ENCODE measurements around the gene CHD6. TPM values are rescaled to one million over a fixed set of nuclear protein-coding genes. Genes with fewer than 3 reads are reported as not detected.

CHD6 gene
- total and polyA plus RNA-seq, 2 of the 13 experiments (the other 11 are each of a cell fraction or from before 2014, with no cell fraction given), result 14.4 to 52.0 TPM

GRCh38 chr20:41594514-41595322 is 23.5 kb downstream of the CHD6 start (continued):
- TF ChIP-seq SOX6 (IDR thresholded peaks at IDR 0.05) (no peak), SOX6 (CRISPR knock-in tag; IDR thresholded peaks at IDR 0.05) (peak; percentile 100), ARID5B (CRISPR knock-in tag; IDR thresholded peaks at IDR 0.05) (peak; percentile 97), HDAC6 (IDR thresholded peaks at IDR 0.05; ENCODE audit: low read depth, low read length) (no peak), ZNF784 (CRISPR knock-in tag; IDR thresholded peaks at IDR 0.05; ENCODE audit: borderline replicate concordance) (peak; percentile 72; the same call in 1 of the 2 replicates), KDM5B (CRISPR knock-in tag; IDR thresholded peaks at IDR 0.05; ENCODE audit: borderline replicate concordance) (no peak), TEF (CRISPR knock-in tag; IDR thresholded peaks at IDR 0.05) (no peak), BRCA1 (CRISPR knock-in tag; IDR thresholded peaks at IDR 0.05) (no peak), ZNF792 (CRISPR knock-in tag; IDR thresholded peaks at IDR 0.05) (peak; percentile 75; the same call in 1 of the 2 replicates), KDM5A (IDR thresholded peaks at IDR 0.05; ENCODE audit: borderline replicate concordance, low read length) (no peak), ZFP82 (CRISPR knock-in tag; IDR thresholded peaks at IDR 0.05; ENCODE audit: borderline replicate concordance) (no peak), ZNF431 (CRISPR knock-in tag; IDR thresholded peaks at IDR 0.05; ENCODE audit: borderline replicate concordance, low read depth) (peak; percentile 59; the same call in 1 of the 2 replicates), SAP130 (CRISPR knock-in tag; IDR thresholded peaks at IDR 0.05; ENCODE audit: low read depth) (peak; percentile 85), HOXA7 (CRISPR knock-in tag; IDR thresholded peaks at IDR 0.05) (no peak), ZMAT5 (CRISPR knock-in tag; IDR thresholded peaks at IDR 0.05; ENCODE audit: borderline replicate concordance, low read depth) (no peak), MEIS2 (CRISPR knock-in tag; IDR thresholded peaks at IDR 0.05) (no peak), RAD51 (IDR thresholded peaks at IDR 0.05; ENCODE audit: borderline replicate concordance) (no peak), ZNF510 (CRISPR knock-in tag; IDR thresholded peaks at IDR 0.05; ENCODE audit: low read depth) (no peak), NFYB (CRISPR knock-in tag; IDR thresholded peaks at IDR 0.05) (peak; percentile 53), GTF3A (CRISPR knock-in tag; conservative IDR thresholded peaks at IDR 0.05) (no peak), HHEX (CRISPR knock-in tag; IDR thresholded peaks at IDR 0.05) (peak; percentile 85), TBL1XR1 (IDR thresholded peaks at IDR 0.05; ENCODE audit: borderline replicate concordance, low read length, partially characterized antibody) (no peak), KLF6 (CRISPR knock-in tag; IDR thresholded peaks at IDR 0.05) (no peak), DNMT3B (CRISPR knock-in tag; conservative IDR thresholded peaks at IDR 0.05) (no peak), ATRX (CRISPR knock-in tag; IDR thresholded peaks at IDR 0.05; ENCODE audit: borderline replicate concordance) (no peak), SCMH1 (CRISPR knock-in tag; IDR thresholded peaks at IDR 0.05; ENCODE audit: borderline replicate concordance) (no peak), ZNF44 (CRISPR knock-in tag; IDR thresholded peaks at IDR 0.05) (0 out of 2 replicates have a peak, but pooled peaks have one; percentile 66)

Measured in HepG2 (cell line).